Measurements from ENCODE around the gene SDR42E2. TPM values are rescaled to one million over a fixed set of nuclear protein-coding genes. Genes with fewer than 3 reads are reported as not detected.

The SDR42E2 gene
- total RNA-seq, 2 experiments from 2014 or later: 0.29 TPM; not detected in 1

DNA sequence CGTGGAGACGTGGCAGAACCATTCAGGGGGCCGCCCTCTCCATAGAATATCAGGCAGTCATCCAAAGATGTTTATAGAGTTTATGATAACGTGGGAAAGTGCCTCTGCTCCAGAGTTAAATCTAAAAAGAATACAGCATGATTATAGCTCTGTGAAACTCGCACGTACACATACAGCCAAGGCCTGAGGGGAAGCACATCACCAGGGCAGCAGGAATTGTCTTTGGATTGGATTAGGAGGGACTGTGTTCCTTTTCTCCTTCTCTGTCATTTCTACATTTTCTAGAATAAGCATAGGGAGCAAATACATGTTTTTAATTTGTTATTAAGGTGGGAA, 70.7 kb downstream of the SDR42E2 start:
- Histone ChIP-seq H3K9me3 (ENCODE audit: low read length) (no peaks in the 10 kb centered on the region), H2AFZ (ENCODE audit: low read length) (no peak overlapping the region), H3K27ac (ENCODE audit: low read depth, low read length, poor library complexity, severe bottlenecking) (no peak overlapping the region), H3K36me3 (ENCODE audit: insufficient read depth, low read length) (peaks cover 71% of the 10 kb centered on the region), H3K9me2 (ENCODE audit: insufficient read depth, low read length) (no peaks in the 10 kb centered on the region), H3K4me3 (ENCODE audit: low read depth, low read length, poor library complexity, severe bottlenecking) (no peak overlapping the region), H3K4me2 (ENCODE audit: low read length) (no peak overlapping the region), H4K20me1 (ENCODE audit: insufficient read depth, low read length) (no peaks in the 10 kb centered on the region), H3K79me2 (ENCODE audit: insufficient read depth, low read depth, low read length) (no peaks in the 10 kb centered on the region), H3K4me1 (ENCODE audit: insufficient read depth, low read length, poor library complexity, severe bottlenecking) (no peaks in the 10 kb centered on the region)
- TF ChIP-seq EZH2phosphoT487 (IDR thresholded peaks at IDR 0.05; ENCODE audit: borderline replicate concordance, low read depth, low read length): no peak
- TF ChIP-seq, protein P1, sequence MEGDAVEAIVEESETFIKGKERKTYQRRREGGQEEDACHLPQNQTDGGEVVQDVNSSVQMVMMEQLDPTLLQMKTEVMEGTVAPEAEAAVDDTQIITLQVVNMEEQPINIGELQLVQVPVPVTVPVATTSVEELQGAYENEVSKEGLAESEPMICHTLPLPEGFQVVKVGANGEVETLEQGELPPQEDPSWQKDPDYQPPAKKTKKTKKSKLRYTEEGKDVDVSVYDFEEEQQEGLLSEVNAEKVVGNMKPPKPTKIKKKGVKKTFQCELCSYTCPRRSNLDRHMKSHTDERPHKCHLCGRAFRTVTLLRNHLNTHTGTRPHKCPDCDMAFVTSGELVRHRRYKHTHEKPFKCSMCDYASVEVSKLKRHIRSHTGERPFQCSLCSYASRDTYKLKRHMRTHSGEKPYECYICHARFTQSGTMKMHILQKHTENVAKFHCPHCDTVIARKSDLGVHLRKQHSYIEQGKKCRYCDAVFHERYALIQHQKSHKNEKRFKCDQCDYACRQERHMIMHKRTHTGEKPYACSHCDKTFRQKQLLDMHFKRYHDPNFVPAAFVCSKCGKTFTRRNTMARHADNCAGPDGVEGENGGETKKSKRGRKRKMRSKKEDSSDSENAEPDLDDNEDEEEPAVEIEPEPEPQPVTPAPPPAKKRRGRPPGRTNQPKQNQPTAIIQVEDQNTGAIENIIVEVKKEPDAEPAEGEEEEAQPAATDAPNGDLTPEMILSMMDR (conservative IDR thresholded peaks at IDR 0.05; ENCODE audit: low read length): no peak
- ChIA-PET POLR2A (no interaction called here), CTCF (ENCODE audit: unreplicated experiment) (no interaction called here)
- intact Hi-C loops (cut with micrococcal nuclease; ENCODE audit: unreplicated experiment): no loop called here
- no TSS peak for BruUV-seq (replicated peaks)
- DNase-seq (ENCODE audit: low spot score): no peak

DNA sequence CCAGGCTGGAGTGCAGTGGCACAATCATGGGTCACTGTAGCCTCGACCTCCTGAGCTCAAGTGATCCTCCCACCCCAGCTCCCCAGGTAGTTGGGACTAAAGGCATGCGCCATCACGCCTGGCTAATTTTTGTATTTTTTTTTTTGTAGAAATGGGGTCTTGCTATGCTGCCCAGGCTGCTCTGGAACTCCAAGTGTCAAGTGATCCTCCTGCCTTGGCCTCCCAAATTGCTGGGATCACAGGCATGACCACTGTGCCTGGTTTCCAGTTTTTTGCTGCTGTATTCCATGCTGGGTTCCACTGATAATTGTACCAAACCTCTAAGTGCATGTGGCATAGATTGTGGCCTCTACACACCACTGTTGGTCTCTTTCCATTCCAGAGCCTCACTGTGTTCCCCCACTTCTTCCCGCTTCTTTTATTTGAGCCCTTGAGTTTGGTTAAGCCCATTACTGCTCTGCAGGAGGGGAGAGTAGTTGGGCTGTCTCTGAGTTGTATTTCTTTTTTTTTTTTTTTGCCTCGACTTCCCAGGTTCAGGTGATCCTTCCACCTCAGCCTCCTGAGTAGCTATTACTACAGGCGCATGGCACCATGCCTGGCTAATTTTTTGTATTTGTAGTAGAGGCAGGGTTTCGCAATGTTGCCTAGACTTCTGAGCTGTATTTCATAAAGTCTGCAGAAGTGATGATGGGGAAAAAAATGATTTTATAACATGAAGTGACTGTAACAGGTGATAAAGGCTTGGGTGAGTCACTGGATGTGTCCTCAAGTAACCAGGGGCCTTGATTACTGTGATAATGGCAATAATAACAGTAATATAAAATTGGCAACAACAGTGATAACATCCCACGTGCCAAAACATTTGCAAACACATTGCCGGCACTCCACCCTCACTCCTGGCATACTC, 73.8 kb downstream of the SDR42E2 start:
- Histone ChIP-seq H3K9me3 (ENCODE audit: low read length) (no peaks in the 10 kb centered on the region), H4K20me1 (ENCODE audit: insufficient read depth, low read length) (no peaks in the 10 kb centered on the region), H2AFZ (ENCODE audit: low read length) (no peak overlapping the region), H3K9me2 (ENCODE audit: insufficient read depth, low read length) (no peaks in the 10 kb centered on the region), H3K79me2 (ENCODE audit: insufficient read depth, low read depth, low read length) (peaks cover 5% of the 10 kb centered on the region; the same call in 1 of the 2 replicates), H3K4me3 (ENCODE audit: low read depth, low read length, poor library complexity, severe bottlenecking) (no peak overlapping the region), H3K4me2 (ENCODE audit: low read length) (no peak overlapping the region), H3K27ac (ENCODE audit: low read depth, low read length, poor library complexity, severe bottlenecking) (no peak overlapping the region), H3K4me1 (ENCODE audit: insufficient read depth, low read length, poor library complexity, severe bottlenecking) (peaks cover 12% of the 10 kb centered on the region), H3K36me3 (ENCODE audit: insufficient read depth, low read length) (peaks cover 69% of the 10 kb centered on the region)
- TF ChIP-seq EZH2phosphoT487 (IDR thresholded peaks at IDR 0.05; ENCODE audit: borderline replicate concordance, low read depth, low read length): no peak
- TF ChIP-seq, protein P1 (conservative IDR thresholded peaks at IDR 0.05; ENCODE audit: low read length): no peak
- DNase-seq (ENCODE audit: low spot score): no peak
- intact Hi-C loops (cut with micrococcal nuclease; ENCODE audit: unreplicated experiment): no loop called here
- no TSS peak for BruUV-seq (replicated peaks)
- CTCF ChIA-PET (ENCODE audit: unreplicated experiment): no interaction called here
- POLR2A ChIA-PET: interaction anchor here (0.6 kb wide), 2 partner anchors 14 to 30 kb away, joined by 3 read pairs; partner anchors contain the start of gene EEF2K
